Measurements from ENCODE around the gene LPP. TPM values are rescaled to one million over a fixed set of nuclear protein-coding genes. Genes with fewer than 3 reads are reported as not detected.

The LPP gene
- total RNA-seq, 1 donor from 2014 or later: 210 TPM

GRCh38 chr3:188537606-188538005 lies 383.6 kb downstream of the LPP start:
- no peak for DNase-seq (ENCODE audit: low spot score)

DNA sequence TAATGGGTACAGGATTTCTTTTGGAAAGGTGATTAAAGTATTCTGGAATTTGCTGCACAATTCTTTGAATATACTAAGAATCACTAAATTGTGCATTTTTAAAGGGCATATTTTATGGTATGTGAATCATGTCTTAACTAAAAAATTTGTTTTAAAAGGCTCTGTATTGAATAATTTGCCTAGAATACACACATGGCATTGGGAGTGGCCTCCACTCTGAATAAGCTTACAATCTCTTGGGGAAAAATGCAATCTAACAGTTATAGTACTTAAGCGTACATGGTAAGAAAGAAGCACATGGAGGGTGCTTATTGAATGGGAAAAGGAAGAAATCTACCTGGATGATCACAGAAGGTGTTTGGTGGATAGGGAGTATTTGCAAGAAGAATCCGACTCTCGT lies 385.1 kb downstream of the LPP start:
- DNase-seq (ENCODE audit: low spot score): no peak

- no peak for DNase-seq (ENCODE audit: low spot score)
Observed at GRCh38 chr3:188539631-188540194, 385.8 kb downstream of the LPP start.

DNA sequence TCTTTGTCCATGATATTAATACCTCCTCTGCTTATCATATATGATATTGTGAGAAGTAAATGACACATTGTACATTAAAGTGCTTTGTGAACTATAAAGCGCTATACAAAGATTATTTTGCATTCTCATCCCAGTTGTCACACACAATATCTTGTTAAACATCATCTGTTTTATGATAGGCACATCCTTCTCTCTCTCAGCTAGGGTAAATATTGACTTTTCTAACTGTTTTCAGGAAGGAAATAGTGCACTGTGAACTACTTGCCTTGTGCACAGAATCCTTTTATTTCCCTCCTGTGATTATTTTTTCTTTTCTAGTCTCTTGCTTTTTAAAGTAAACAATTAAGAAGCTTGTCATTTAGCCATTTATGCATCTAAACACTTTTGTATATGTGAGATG lies 388.2 kb downstream of the LPP start:
- no peak for DNase-seq (ENCODE audit: low spot score)

GRCh38 chr3:188544012-188544411 lies 390.1 kb downstream of the LPP start:
- no peak for DNase-seq (ENCODE audit: low spot score)

GRCh38 chr3:188546835-188547670 lies 393.1 kb downstream of the LPP start:
- no peak for DNase-seq (ENCODE audit: low spot score)

GRCh38 chr3:188553569-188553968 lies 399.6 kb downstream of the LPP start:
- no peak for DNase-seq (ENCODE audit: low spot score)

DNA sequence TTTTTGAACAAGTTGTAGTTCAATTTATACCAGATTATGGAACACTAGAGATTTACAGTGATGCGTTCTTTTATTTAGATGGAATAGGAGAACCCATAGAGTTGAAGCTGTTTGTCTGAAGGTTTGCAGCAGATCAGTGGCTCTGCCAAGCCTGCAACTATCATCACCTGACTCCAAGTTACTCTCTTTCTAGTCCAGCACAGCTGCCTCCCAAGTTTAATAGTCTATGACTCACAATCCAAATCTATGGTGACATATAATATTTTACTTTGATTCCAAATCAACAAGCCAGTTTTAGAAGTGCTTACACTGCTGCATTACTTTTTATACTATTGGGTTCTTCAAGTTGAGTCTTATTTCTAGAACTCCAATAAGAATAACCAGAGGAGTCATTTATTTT lies 400.4 kb downstream of the LPP start:
- DNase-seq (ENCODE audit: low spot score): no peak

DNA sequence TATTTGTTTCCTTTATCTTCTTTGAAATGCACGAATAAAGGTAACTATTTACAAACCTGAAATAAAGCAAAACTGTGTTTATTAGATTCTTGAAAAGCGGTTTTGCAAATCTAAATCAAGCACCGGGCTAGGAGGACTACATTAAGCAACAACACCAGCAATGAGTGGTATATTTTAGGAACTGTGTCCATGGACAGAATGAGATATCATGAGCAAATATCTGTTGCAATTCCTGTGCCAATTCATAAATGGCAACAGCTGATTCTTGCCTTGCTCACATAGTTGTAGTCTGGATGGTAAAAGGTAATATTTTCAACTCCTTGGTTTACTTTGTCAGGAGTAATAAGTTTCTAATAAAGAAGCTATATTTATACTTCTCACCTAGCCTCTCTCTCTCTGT lies 403.3 kb downstream of the LPP start:
- no peak for DNase-seq (ENCODE audit: low spot score)

GRCh38 chr3:188558343-188559071 lies 404.6 kb downstream of the LPP start:
- no peak for DNase-seq (ENCODE audit: low spot score)

GRCh38 chr3:188559072-188559429 lies 405.1 kb downstream of the LPP start:
- DNase-seq (ENCODE audit: low spot score): no peak

DNA sequence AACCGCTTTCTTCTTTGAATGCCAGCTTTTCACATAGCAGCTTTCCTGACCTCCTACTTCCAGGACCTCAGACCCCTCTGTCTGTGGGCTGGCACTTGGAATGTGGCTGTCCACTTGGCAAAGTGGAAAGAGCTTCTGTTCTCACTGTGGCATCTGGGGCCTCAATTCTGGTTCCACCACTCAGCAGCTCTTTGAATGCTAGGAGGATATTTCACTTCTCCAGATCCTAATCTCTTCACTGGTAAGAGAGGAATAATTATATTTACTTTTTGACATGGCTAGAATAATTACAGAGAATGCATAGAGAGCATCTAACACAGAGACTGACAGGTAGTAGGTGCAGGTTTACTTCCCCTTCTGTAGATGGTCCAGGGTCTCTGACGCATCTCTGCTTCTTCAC lies 405.9 kb downstream of the LPP start:
- no peak for DNase-seq (ENCODE audit: low spot score)

DNA sequence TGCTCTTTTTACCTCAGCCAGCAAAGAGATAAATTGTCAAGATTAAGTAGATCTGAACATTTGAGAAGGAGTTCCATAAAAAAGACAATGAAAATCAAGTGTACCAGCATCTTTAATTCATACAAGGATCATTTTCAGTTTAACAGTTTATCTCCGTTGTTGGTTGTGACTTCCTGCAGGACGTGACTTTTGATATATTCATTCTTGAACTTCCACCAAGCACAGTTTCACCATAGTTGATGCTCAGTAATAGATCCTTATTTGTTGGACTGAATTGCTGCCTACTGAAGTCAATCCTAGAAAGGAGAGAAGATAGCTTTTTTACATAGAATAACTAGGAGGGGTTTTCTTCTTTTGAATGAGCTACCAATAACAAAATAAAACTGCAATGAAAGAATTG lies 408.2 kb downstream of the LPP start:
- no peak for DNase-seq (ENCODE audit: low spot score)

GRCh38 chr3:188567478-188568195 lies 413.7 kb downstream of the LPP start:
- DNase-seq (ENCODE audit: low spot score): no peak

GRCh38 chr3:188568736-188569135 lies 414.8 kb downstream of the LPP start:
- no peak for DNase-seq (ENCODE audit: low spot score)

- DNase-seq (ENCODE audit: low spot score): no peak
Observed at GRCh38 chr3:188571531-188572095, 417.7 kb downstream of the LPP start.

DNA sequence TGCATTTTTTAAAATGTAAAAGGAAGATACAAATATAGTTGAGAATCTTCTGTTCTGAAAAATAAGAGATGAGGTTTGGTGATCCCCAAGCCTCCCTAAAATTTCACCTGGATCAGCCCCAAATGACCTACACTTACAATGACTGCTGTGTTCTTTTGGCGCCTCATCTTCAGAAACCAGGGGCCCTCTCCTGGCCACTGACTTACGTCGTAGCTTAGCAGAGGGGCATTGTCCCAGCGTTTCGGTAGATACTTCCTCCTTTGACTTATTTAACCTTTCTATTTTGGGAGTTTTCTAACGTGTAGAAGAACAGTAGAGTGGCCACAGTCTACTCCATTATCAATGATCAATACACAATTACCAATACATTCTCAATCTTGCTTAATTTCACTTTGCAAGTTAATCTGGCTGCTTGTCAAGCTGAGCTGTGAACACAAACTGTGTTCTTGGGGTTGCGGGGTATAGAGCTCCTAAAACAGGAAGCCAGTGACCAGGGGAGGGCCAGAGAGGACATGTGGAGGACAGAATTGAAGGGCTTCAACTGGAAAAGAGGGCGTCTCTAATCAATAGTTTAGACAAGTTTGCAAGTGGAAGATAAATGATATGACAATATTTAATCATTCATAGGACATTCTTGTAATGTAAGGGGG lies 419.5 kb downstream of the LPP start:
- no peak for DNase-seq (ENCODE audit: low spot score)

DNA sequence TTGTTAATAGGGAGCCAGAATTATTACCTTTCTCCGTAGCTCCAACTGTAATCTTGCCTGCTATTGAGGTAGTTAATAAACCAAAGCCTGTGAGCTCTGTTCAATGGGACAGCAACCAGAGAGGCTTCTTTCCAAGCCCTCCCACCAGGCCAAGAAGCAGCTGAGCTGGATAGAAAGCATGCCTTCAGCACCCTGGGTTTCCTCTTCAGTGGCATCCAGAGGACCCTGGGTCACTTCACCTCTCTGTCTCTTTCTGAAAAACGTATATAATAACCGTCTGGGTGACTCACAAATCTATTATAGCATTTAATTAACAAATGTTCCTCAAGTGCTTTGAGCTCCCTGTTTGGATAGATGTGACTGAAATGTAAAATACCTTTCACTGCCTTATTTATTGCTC lies 420.0 kb downstream of the LPP start:
- no peak for DNase-seq (ENCODE audit: low spot score)

GRCh38 chr3:188574885-188575284 lies 420.9 kb downstream of the LPP start:
- no peak for DNase-seq (ENCODE audit: low spot score)

DNA sequence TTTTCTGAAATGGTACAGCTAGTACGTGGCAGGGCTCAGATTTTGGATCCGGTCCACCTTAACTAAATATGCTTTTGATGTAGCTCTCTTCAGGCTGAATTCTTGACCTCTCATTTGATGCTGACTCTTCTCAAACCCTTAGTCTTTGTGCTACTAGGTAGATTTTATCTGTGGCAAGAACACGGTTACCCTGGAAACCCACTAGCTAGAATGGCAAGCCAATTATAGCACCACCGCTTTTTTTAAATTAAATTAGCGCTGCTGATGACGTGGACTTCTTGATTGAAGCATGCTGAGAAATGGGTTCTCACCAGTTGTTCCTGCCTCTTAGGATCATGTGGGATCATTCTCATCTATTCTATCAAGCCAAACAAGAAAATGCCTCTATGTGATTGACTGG lies 421.5 kb downstream of the LPP start:
- no peak for DNase-seq (ENCODE audit: low spot score)

GRCh38 chr3:188577539-188577938 lies 423.6 kb downstream of the LPP start:
- DNase-seq (ENCODE audit: low spot score): no peak
